H1 (cell line): Measurements from ENCODE around the gene ASS1. TPM values are rescaled to one million over a fixed set of nuclear protein-coding genes. Genes with fewer than 3 reads are reported as not detected.
A peak's percentile ranks its signal among the peaks of the same experiment; 100 is the strongest.

Source experiments
- CTCF ChIA-PET: fragments of 300-600 bp; sonication (Branson Sonifier 250); formaldehyde crosslinking; loops from one replicate; lab custom pipeline; 2021; ENCODE audit not compliant: partially characterized antibody; lab: Charles Lee
- POLR2A ChIA-PET: fragments of 300-600 bp; sonication (Branson Sonifier 250); formaldehyde crosslinking; loops from one replicate; lab custom pipeline; 2021; ENCODE audit warnings: inconsistent platforms; ENCODE audit not compliant: partially characterized antibody; lab: Charles Lee
- DNase-seq, 2 experiments: peaks; one replicate each; pipeline versions ENCODE4 v3.0.0 to v3.0.0-alpha.2; 2010 to 2022; ENCODE audit warnings: low spot score in 2 of 2, low read depth in 1 of 2, mixed read lengths in 1 of 2
- FAIRE-seq: peaks from 2 replicates; lab custom pipeline; 2011; peaks lifted over from hg19 to GRCh38; lab: Jason Lieb, UNC
- H2AFZ ChIP-seq: 2 replicates; pipeline ENCODE4 v1.8.1; 2012; ENCODE audit warnings: low read length, inconsistent platforms
- H2AK5ac ChIP-seq: 2 replicates; pipeline ENCODE4 v1.6.1; 2013; ENCODE audit warnings: low read depth, low read length
- H2BK120ac ChIP-seq: replicated peaks from 2 replicates; pipeline ENCODE3; 2013; ENCODE audit warnings: low read depth, low read length, inconsistent platforms
- H2BK12ac ChIP-seq: 2 replicates; pipeline ENCODE4 v1.6.1; 2013; ENCODE audit warnings: low read depth, low read length
- H2BK15ac ChIP-seq: 2 replicates; pipeline ENCODE4 v1.6.1; 2013; ENCODE audit warnings: low read length
- H2BK20ac ChIP-seq: 2 replicates; pipeline ENCODE4 v1.6.1; 2013; ENCODE audit warnings: low read length
- H2BK5ac ChIP-seq: 2 replicates; pipeline ENCODE4 v1.6.1; 2013; ENCODE audit warnings: low read depth, low read length
- H3K14ac ChIP-seq: 2 replicates; pipeline ENCODE4 v1.6.1; 2013; ENCODE audit warnings: inconsistent platforms; ENCODE audit not compliant: insufficient read length
- H3K18ac ChIP-seq: 2 replicates; pipeline ENCODE4 v1.6.1; 2013; ENCODE audit warnings: low read length; ENCODE audit errors: extremely low read depth
- H3K23ac ChIP-seq: 2 replicates; pipeline ENCODE4 v1.6.1; 2013; ENCODE audit warnings: inconsistent platforms; ENCODE audit not compliant: insufficient read length
- H3K23me2 ChIP-seq: 2 replicates; pipeline ENCODE4 v1.6.1; 2013; ENCODE audit warnings: low read depth, low read length
- H3K27ac ChIP-seq: 2 replicates; pipeline ENCODE4 v1.6.1; 2011; ENCODE audit warnings: low read depth, low read length, inconsistent platforms
- H3K27me3 ChIP-seq, 4 experiments: replicated peaks in 1 of 4; 1 replicate in 1 of 4; 2 replicates in 3 of 4; pipeline versions ENCODE4 v1.6.1 to v1.8.1; 2011 to 2013; ENCODE audit warnings: low read length in 3 of 4, mild to moderate bottlenecking in 3 of 4, inconsistent platforms in 2 of 4, mixed read lengths in 2 of 4, moderate library complexity in 1 of 4; ENCODE audit not compliant: control insufficient read depth in 3 of 4, insufficient read depth in 3 of 4; ENCODE audit errors: extremely low read depth in 1 of 4
- H3K36me3 ChIP-seq, 4 experiments: 2 replicates each; pipeline versions ENCODE4 v1.6.1 to v1.8.1; 2011 to 2013; ENCODE audit warnings: mild to moderate bottlenecking in 4 of 4, low read length in 3 of 4, moderate library complexity in 2 of 4, control low read depth in 1 of 4, inconsistent platforms in 1 of 4; ENCODE audit not compliant: insufficient read depth in 4 of 4, control insufficient read depth in 2 of 4
- H3K4ac ChIP-seq: replicated peaks from 2 replicates; pipeline ENCODE3; 2013; ENCODE audit warnings: low read length, low read depth, mixed read lengths, inconsistent platforms; ENCODE audit not compliant: insufficient read length
- H3K4me1 ChIP-seq, 4 experiments: replicated peaks in 1 of 4; 1 replicate in 1 of 4; 2 replicates in 3 of 4; pipeline versions ENCODE4 v1.6.1 to v1.8.1; 2011 to 2013; ENCODE audit warnings: low read length in 3 of 4, inconsistent platforms in 2 of 4, mixed read lengths in 1 of 4; ENCODE audit not compliant: insufficient read depth in 4 of 4, control insufficient read depth in 3 of 4
- H3K4me2 ChIP-seq, 2 experiments: 2 replicates each; pipeline versions ENCODE4 v1.6.1 to v1.8.1; 2011 to 2013; ENCODE audit warnings: low read depth in 2 of 2, low read length in 2 of 2, control low read depth in 1 of 2, inconsistent platforms in 1 of 2, mild to moderate bottlenecking in 1 of 2; ENCODE audit not compliant: insufficient read depth in 1 of 2
- H3K4me3 ChIP-seq, 4 experiments: fragments of 200-600, 300-600 bp in 1 of 4; sonication (generic), shearing (Covaris generic), sonication (Bioruptor Twin) in 1 of 4; 2 replicates each; pipeline versions ENCODE4 v1.5.1 to v1.8.1; 2011 to 2016; ENCODE audit warnings: low read length in 4 of 4, low read depth in 3 of 4, control low read depth in 2 of 4, inconsistent platforms in 2 of 4, mild to moderate bottlenecking in 2 of 4, mixed read lengths in 1 of 4, moderate library complexity in 1 of 4; ENCODE audit not compliant: insufficient read depth in 2 of 4; ENCODE audit errors: extremely low read depth in 1 of 4
- H3K56ac ChIP-seq: replicated peaks from 2 replicates; pipeline ENCODE3; 2013; ENCODE audit warnings: low read depth, mild to moderate bottlenecking, mixed read lengths, low read length, inconsistent platforms; ENCODE audit not compliant: insufficient read length
- H3K79me1 ChIP-seq: 2 replicates; pipeline ENCODE4 v1.6.1; 2013; ENCODE audit warnings: low read depth, low read length, control low read depth
- H3K79me2 ChIP-seq, 2 experiments: 2 replicates each; pipeline versions ENCODE4 v1.6.1 to v1.8.1; 2012 to 2013; ENCODE audit warnings: low read length in 2 of 2, mild to moderate bottlenecking in 2 of 2, inconsistent platforms in 1 of 2; ENCODE audit not compliant: insufficient read depth in 2 of 2, control insufficient read depth in 1 of 2
- H3K9ac ChIP-seq, 4 experiments: replicated peaks in 1 of 4; 1 replicate in 1 of 4; 2 replicates in 3 of 4; pipeline versions ENCODE4 v1.6.1 to v1.8.1; 2011 to 2013; ENCODE audit warnings: low read depth in 3 of 4, low read length in 3 of 4, control low read depth in 2 of 4, mild to moderate bottlenecking in 2 of 4, moderate library complexity in 2 of 4, inconsistent platforms in 1 of 4; ENCODE audit errors: extremely low read depth in 1 of 4
- H3K9me3 ChIP-seq, 2 experiments: 2 replicates each; pipeline versions ENCODE4 v1.6.1 to v1.8.1; 2012 to 2013; ENCODE audit warnings: mild to moderate bottlenecking in 2 of 2, moderate library complexity in 2 of 2, control low read depth in 1 of 2, inconsistent platforms in 1 of 2, low read depth in 1 of 2, low read length in 1 of 2, mixed read lengths in 1 of 2; ENCODE audit not compliant: insufficient read depth in 2 of 2
- H4K20me1 ChIP-seq, 2 experiments: replicated peaks in 1 of 2; 2 replicates each; pipeline versions ENCODE3 to v1.8.1; 2011 to 2013; ENCODE audit warnings: inconsistent platforms in 2 of 2, low read length in 2 of 2, mild to moderate bottlenecking in 1 of 2; ENCODE audit not compliant: insufficient read depth in 2 of 2, control insufficient read depth in 1 of 2
- H4K5ac ChIP-seq: 2 replicates; pipeline ENCODE4 v1.6.1; 2013; ENCODE audit warnings: low read length, low read depth, mixed read lengths, inconsistent platforms; ENCODE audit not compliant: insufficient read length
- H4K8ac ChIP-seq: 2 replicates; pipeline ENCODE4 v1.8.0; 2013; ENCODE audit warnings: mild to moderate bottlenecking, moderate library complexity, low read length, inconsistent platforms; ENCODE audit not compliant: insufficient read depth; ENCODE audit errors: extremely low read depth
- H4K91ac ChIP-seq: replicated peaks from 2 replicates; pipeline ENCODE3; 2013; ENCODE audit warnings: low read length, mixed read lengths, inconsistent platforms; ENCODE audit not compliant: insufficient read length
- CTBP2 ChIP-seq: IDR thresholded peaks from 2 replicates; pipeline ENCODE4 v1.7.0; 2011; ENCODE audit warnings: borderline replicate concordance, mild to moderate bottlenecking, moderate library complexity, mixed read lengths, low read length; ENCODE audit not compliant: insufficient read depth, insufficient read length
- EGR1 ChIP-seq: IDR thresholded peaks from 2 replicates; pipeline ENCODE4 v1.6.1; 2011; ENCODE audit warnings: low read depth, low read length, borderline replicate concordance
- SP2 ChIP-seq: IDR thresholded peaks from 2 replicates; pipeline ENCODE4 v1.6.1; 2012; ENCODE audit warnings: mild to moderate bottlenecking, low read length, inconsistent platforms
- WGBS, 2 experiments: shearing (Covaris generic) in 1 of 2; methylation state at CpG; one replicate each; pipeline versions ENCODE4 v1.1.6 to v1.1.7; 2013 to 2015; ENCODE audit warnings: low lambda C conversion rate in 2 of 2, mixed read lengths in 2 of 2, inconsistent platforms in 1 of 2, low coverage in 1 of 2, missing lambda C conversion rate in 1 of 2; ENCODE audit not compliant: insufficient replicate concordance in 2 of 2, insufficient coverage in 1 of 2, insufficient read length in 1 of 2; ENCODE audit errors: extremely low coverage in 1 of 2, missing lambda C conversion rate in 1 of 2; 5-methylcytosine and 5-hydroxymethylcytosine counted together
- polyA plus RNA-seq, 7 experiments: library from polyadenylated mRNA; depleted of rRNA in 3 of 7; stranded (reverse) in 5 of 7; unstranded in 2 of 7; fragments of >200 nt in 5 of 7; fragments of 200-250 nt in 2 of 7; gene quantifications; 1 replicate in 5 of 7; 2 replicates in 1 of 7; 4 replicates in 1 of 7; pipeline versions ENCODE4 v1.2.1 to v1.2.3, GENCODE V29; 2011 to 2013; ENCODE audit warnings: missing spikeins in 2 of 7, mixed read lengths in 2 of 7
- total RNA-seq: library from RNA; stranded (reverse); fragmentation: NEBNext Ultra II Directional; extraction: Animal tissue kit (Norgen Biotek cat#: 25700); gene quantifications from 2 replicates; pipeline ENCODE4 v1.2.1, GENCODE V29; 2021

Gene ASS1
- total and polyA plus RNA-seq, 2 of the 8 experiments (the other 6 are each of a cell fraction or from before 2014, with no cell fraction given), result 108 to 296 TPM

GRCh38 chr9:130535818-130536521 lies 91.2 kb downstream of the ASS1 start:
- peak overlapping the region; percentile 100 for H2AFZ ChIP-seq
- no peak overlapping the region for H3K56ac ChIP-seq
- FAIRE-seq (no peak), DNase-seq (no peak)
- H3K9me3 ChIP-seq, result no peaks in the 10 kb centered on the region
- peaks cover 0 to 22% (median 13%) of the 10 kb centered on the region in 4 experiments; a peak in 4 of 7 replicates for H3K27me3 ChIP-seq
- H3K23ac ChIP-seq, result no peak overlapping the region
- CTCF ChIA-PET, result interaction anchor here (0.6 to 2.6 kb wide), 14 partner anchors 14 to 411 kb away, joined by 3 to 7 read pairs (median 4); no protein-coding TSS in a partner anchor
- H3K79me1 ChIP-seq, result no peaks in the 10 kb centered on the region; the same call in 1 of the 2 replicates
- no peak overlapping the region for H2BK5ac ChIP-seq
- peak overlapping the region in 1 of 4 experiments; percentile 10; a peak in 3 of 7 replicates for H3K9ac ChIP-seq
- H2BK20ac ChIP-seq, result peak overlapping the region; percentile 97; the same call in 1 of the 2 replicates
- no peaks in the 10 kb centered on the region; a peak in 1 of 8 replicates for H3K36me3 ChIP-seq
- no peaks in the 10 kb centered on the region for H4K20me1 ChIP-seq
- no peak overlapping the region for H3K14ac ChIP-seq
- H3K79me2 ChIP-seq, result no peaks in the 10 kb centered on the region
- 0 out of 2 replicates have a peak, but pooled peaks cover 3% of the 10 kb centered on the region for H3K23me2 ChIP-seq
- H2BK120ac ChIP-seq, result no peak overlapping the region
- H4K8ac ChIP-seq, result peak overlapping the region; percentile 54
- peak overlapping the region; percentile 38 for H4K91ac ChIP-seq
- H4K5ac ChIP-seq, result peak overlapping the region; percentile 25
- no peak overlapping the region for H3K4ac ChIP-seq
- peak overlapping the region; percentile 83; the same call in 1 of the 2 replicates for H2BK15ac ChIP-seq
- no peak overlapping the region for H2AK5ac ChIP-seq
- peak overlapping the region; percentile 45 for H2BK12ac ChIP-seq
- POLR2A ChIA-PET, result interaction anchor here (0.6 to 1.9 kb wide), 8 partner anchors 11 to 94 kb away, joined by 3 to 9 read pairs (median 3); no protein-coding TSS in a partner anchor
- H3K4me2 ChIP-seq, result peak overlapping the region; percentile 69 to 72
- WGBS, 2 experiments, result 51% methylated on average over 26 of the region's 28 CpGs; no CpG with 5 or more reads in 1 of the 2 experiments
- peaks cover 0 to 27% (median 11%) of the 10 kb centered on the region in 4 experiments; a peak in 6 of 7 replicates for H3K4me1 ChIP-seq
- no peak overlapping the region for H3K27ac ChIP-seq
- peak overlapping the region; percentile 8 to 50 (median 12); a peak in 6 of 8 replicates for H3K4me3 ChIP-seq
- peak overlapping the region; percentile 44 for H3K18ac ChIP-seq
- 0 out of 2 replicates have a peak, but pooled peaks have one; percentile 43 for TF ChIP-seq EGR1
- TF ChIP-seq SP2, result no peak
- peak; percentile 54 for TF ChIP-seq CTBP2
